GM21423 (cell line): ENCODE data around the gene CLEC18B.
"Not testable (repeated sequence)": the region's sequence is repeated elsewhere in the genome, so short reads cannot be mapped to it uniquely, and the experiment has no call there.

Source experiments
- ATAC-seq: cut with Tn5 transposase; IDR thresholded peaks from one replicate; pipeline ENCODE4 v1.9.1; 2021; ENCODE audit warnings: mild to moderate bottlenecking, moderate library complexity; ENCODE audit not compliant: unreplicated experiment

The CLEC18B gene

DNA sequence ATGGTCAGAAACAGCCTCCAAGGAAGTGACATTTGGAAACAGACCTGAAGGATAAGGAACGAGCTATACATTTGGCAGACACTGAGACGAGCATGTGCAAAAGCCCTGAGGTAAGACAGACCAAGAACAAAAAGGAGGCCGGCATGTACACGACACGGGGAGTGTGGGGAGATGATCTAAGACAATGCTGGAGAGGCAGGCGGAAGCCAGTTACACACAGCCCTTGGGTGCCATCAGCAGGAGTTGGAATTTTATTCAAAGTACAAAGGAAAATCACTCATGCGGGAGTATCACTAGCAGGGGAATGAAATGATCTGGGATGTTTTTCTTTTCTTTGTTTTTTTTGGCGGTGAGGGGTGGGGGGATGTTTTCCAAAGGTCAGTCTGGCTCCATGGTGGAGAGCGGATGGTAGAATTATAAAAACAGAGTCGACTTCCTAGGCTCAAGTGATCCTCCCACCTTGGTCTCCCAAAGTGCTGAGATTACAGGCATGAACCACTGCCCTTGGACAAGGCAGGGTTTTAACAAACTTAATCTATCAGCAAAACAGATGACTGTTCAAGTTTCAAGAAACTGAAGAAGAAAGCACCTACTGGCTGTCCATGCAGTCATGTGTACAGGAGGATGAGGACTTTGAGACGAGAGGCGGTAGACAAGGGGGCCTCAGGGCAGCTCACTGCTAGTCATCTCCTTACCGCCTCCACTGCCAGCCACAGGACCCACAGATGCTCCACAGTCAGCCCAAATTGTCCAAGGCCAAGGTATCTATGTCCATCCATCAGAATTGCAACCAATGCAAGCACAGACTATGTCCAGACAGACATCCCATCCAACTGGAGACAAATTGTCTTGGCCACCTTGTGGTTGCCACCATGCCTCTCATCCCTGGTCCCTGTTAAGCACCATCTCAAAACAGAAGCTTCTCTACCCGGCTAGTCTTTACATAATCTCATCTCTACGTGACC is 59.4 kb downstream of the CLEC18B start:
- not testable (repeated sequence) for ATAC-seq
